Stimulated activated CD8-positive, alpha-beta memory T cell treated with anti-CD3 and anti-CD28 coated beads, Interleukin-2, amount 100 ng/mL, for 48 hours (primary cell): ENCODE results near the gene RNF224.

Source experiments
- DNase-seq, 2 donors: peaks; one replicate each; pipeline ENCODE4 v3.0.0-alpha.2; 2020; ENCODE audit warnings: low read depth in 2 of 2

RNF224 gene

GRCh38 chr9:137192448-137192780 lies 34.9 kb upstream of the RNF224 start:
- no peak for DNase-seq

- DNase-seq: no peak
Observed at GRCh38 chr9:137192859-137193258, 34.4 kb upstream of the RNF224 start.

- DNase-seq: no peak
Observed at GRCh38 chr9:137193771-137194170, 33.5 kb upstream of the RNF224 start.

- DNase-seq: no peak
Observed at GRCh38 chr9:137194388-137194787, 32.9 kb upstream of the RNF224 start.

GRCh38 chr9:137194909-137195308 lies 32.4 kb upstream of the RNF224 start:
- DNase-seq: no peak

GRCh38 chr9:137195525-137196220 lies 31.6 kb upstream of the RNF224 start:
- DNase-seq: no peak

- no peak for DNase-seq
Observed at GRCh38 chr9:137198051-137198901, 29.0 kb upstream of the RNF224 start.

- no peak for DNase-seq
Observed at GRCh38 chr9:137198902-137199283, 28.4 kb upstream of the RNF224 start.

GRCh38 chr9:137199411-137200121 lies 27.7 kb upstream of the RNF224 start:
- no peak for DNase-seq

- peak; percentile 98 to 99 for DNase-seq
Observed at GRCh38 chr9:137200311-137201204, 26.7 kb upstream of the RNF224 start, which contains the start of gene TPRN. Gene TPRN, minus strand, starts transcription at chr9:137200741. Its CDS starts 30 bp downstream, at chr9:137200711.

GRCh38 chr9:137201205-137201868 lies 26.0 kb upstream of the RNF224 start:
- DNase-seq: no peak

GRCh38 chr9:137202966-137203365 lies 24.3 kb upstream of the RNF224 start:
- DNase-seq: no peak

- no peak for DNase-seq
Observed at GRCh38 chr9:137204731-137205125, 22.6 kb upstream of the RNF224 start.

GRCh38 chr9:137205126-137206069 lies 21.9 kb upstream of the RNF224 start, which contains the start of the genes NDOR1 and TMEM203:
Gene NDOR1, plus strand, starts transcription at chr9:137205700. Its CDS starts 78 bp downstream, at chr9:137205778.
Gene TMEM203, minus strand, starts transcription at chr9:137205648. Its CDS starts 234 bp downstream, at chr9:137205414.
- DNase-seq: peak; percentile 93 to 94

GRCh38 chr9:137206602-137207001 lies 20.7 kb upstream of the RNF224 start:
- no peak for DNase-seq

GRCh38 chr9:137211532-137211931 lies 15.8 kb upstream of the RNF224 start:
- DNase-seq: no peak

- DNase-seq: no peak
Observed at GRCh38 chr9:137212520-137212919, 14.8 kb upstream of the RNF224 start.

GRCh38 chr9:137213160-137214060 lies 13.9 kb upstream of the RNF224 start:
- DNase-seq: no peak
